GM19467 (cell line): ENCODE data around the gene APLNR.

ENCODE experiments used
- ATAC-seq: cut with Tn5 transposase; IDR thresholded peaks from one replicate; pipeline ENCODE4 v1.9.1; 2021; ENCODE audit warnings: mild to moderate bottlenecking, moderate library complexity; ENCODE audit not compliant: unreplicated experiment

APLNR gene

GRCh38 chr11:57219021-57219627 lies 17.9 kb downstream of the APLNR start:
- no peak for ATAC-seq

- ATAC-seq = no peak
Measured at GRCh38 chr11:57217053-57217452, 20.0 kb downstream of the APLNR start.

GRCh38 chr11:57216463-57216862 lies 20.6 kb downstream of the APLNR start:
- ATAC-seq = no peak

- ATAC-seq = no peak
Measured at GRCh38 chr11:57214494-57214893, 22.6 kb downstream of the APLNR start.

- ATAC-seq = no peak
Measured at GRCh38 chr11:57214098-57214417, 23.0 kb downstream of the APLNR start.

- no peak for ATAC-seq
Measured at GRCh38 chr11:57213342-57214097, 23.5 kb downstream of the APLNR start.

- ATAC-seq = no peak
Measured at GRCh38 chr11:57210781-57211180, 26.3 kb downstream of the APLNR start.

- ATAC-seq = no peak
Measured at GRCh38 chr11:57207168-57207567, 29.9 kb downstream of the APLNR start.

GRCh38 chr11:57205041-57205641 lies 31.9 kb downstream of the APLNR start:
- no peak for ATAC-seq

GRCh38 chr11:57203882-57204480 lies 33.1 kb downstream of the APLNR start:
- ATAC-seq = no peak

- no peak for ATAC-seq
Measured at GRCh38 chr11:57203359-57203758, 33.7 kb downstream of the APLNR start.

- ATAC-seq = no peak
Measured at GRCh38 chr11:57202281-57202680, 34.8 kb downstream of the APLNR start.

GRCh38 chr11:57200917-57201316 lies 36.1 kb downstream of the APLNR start:
- no peak for ATAC-seq

GRCh38 chr11:57199330-57199729 lies 37.7 kb downstream of the APLNR start:
- no peak for ATAC-seq

- no peak for ATAC-seq
Measured at GRCh38 chr11:57197762-57198161, 39.3 kb downstream of the APLNR start.

GRCh38 chr11:57196596-57196995 lies 40.5 kb downstream of the APLNR start:
- no peak for ATAC-seq

GRCh38 chr11:57192316-57192715 lies 44.7 kb downstream of the APLNR start:
- ATAC-seq = no peak

- no peak for ATAC-seq
Measured at GRCh38 chr11:57191311-57192219, 45.5 kb downstream of the APLNR start.

- no peak for ATAC-seq
Measured at GRCh38 chr11:57190548-57190947, 46.5 kb downstream of the APLNR start.
